Lower lobe of right lung (tissue), 2 donors: ENCODE data around the gene ADGRV1. TPM values are rescaled to one million over a fixed set of nuclear protein-coding genes. Genes with fewer than 3 reads are reported as not detected.
"Not testable (repeated sequence)": the region's sequence is repeated elsewhere in the genome, so short reads cannot be mapped to it uniquely, and the experiment has no call there.

Experiments
- ATAC-seq, 2 donors: fragments of 200-7000 bp; cut with Tn5 transposase; one replicate each; pipeline ENCODE4 v1.9.1; 2020 to 2022; ENCODE audit warnings: mild to moderate bottlenecking in 2 of 2, moderate library complexity in 2 of 2
- DNase-seq: peaks from one replicate; pipeline ENCODE4 v3.0.0-alpha.2; 2020
- H3K27ac ChIP-seq: fragments of 200-600 bp; one replicate; pipeline ENCODE4 v1.8.0; 2022
- H3K27me3 ChIP-seq: fragments of 200-600 bp; one replicate; pipeline ENCODE4 v1.8.0; 2022; ENCODE audit warnings: low read depth
- H3K36me3 ChIP-seq: fragments of 200-600 bp; one replicate; pipeline ENCODE4 v1.8.0; 2022; ENCODE audit warnings: mild to moderate bottlenecking
- H3K4me1 ChIP-seq: fragments of 200-600 bp; one replicate; pipeline ENCODE4 v1.8.0; 2022
- H3K4me3 ChIP-seq: fragments of 200-600 bp; one replicate; pipeline ENCODE4 v1.8.0; 2022; ENCODE audit warnings: mild to moderate bottlenecking
- H3K9me3 ChIP-seq: fragments of 200-600 bp; one replicate; pipeline ENCODE4 v1.8.0; 2022
- intact Hi-C: fragments of 100-400 bp; cut with DNase I; formaldehyde crosslinking; loops from one replicate; pipeline ENCODE4 v1.11.0; 2022
- total RNA-seq: library from RNA; stranded (reverse); fragmentation: NEBNext Ultra II Directional; extraction: Animal tissue kit (Norgen Biotek cat#: 25700); gene quantifications from one replicate; pipeline ENCODE4 v1.2.1, GENCODE V29; 2021
- TF ChIP-seq, protein P1 (sequence below): fragments of 200-600 bp; IDR thresholded peaks from one replicate; pipeline ENCODE4 v1.8.0; 2022; ENCODE audit warnings: antibody characterized with exemption, mild to moderate bottlenecking
- donor health status: DM: no; HTN: yes; CAD: no; lungs with severe emphysema.

The ADGRV1 gene
- total RNA-seq, 1 donor from 2014 or later: 49.7 TPM

DNA sequence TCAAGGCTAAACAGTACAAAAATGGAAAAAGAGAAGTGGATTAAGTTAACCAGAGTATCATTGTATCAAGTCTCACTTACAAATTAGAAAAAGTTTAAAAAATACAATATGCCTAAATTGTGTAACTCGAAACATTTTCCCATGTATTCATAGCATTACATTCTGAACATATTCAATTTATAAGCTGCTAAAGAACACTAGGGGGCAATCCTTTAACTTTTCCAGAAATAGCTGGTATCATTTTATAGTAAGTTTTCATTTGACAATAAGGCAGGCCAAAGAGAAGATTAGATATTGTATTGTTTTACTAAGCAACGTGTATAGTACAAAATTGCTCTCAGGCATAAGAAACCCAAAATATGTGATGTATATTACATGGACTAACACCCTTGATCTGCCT, 234.6 kb downstream of the ADGRV1 start:
- ATAC-seq: no peak

DNA sequence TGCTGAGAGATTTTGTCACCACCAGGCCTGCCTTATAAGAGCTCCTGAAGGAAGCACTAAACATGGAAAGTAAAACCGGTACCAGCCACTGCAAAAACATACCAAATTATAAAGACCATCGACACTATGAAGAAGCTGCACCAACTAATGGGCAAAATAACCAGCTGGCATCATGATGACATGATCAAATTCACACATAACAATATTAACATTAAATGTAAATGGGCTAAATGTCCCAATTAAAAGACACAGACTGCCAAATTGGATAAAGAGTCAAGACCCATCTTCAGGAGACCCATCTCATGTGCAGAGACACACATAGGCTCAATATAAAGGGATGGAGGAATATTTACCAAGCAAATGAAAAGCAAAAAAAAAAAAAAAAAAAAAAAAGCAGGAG, 238.3 kb downstream of the ADGRV1 start:
- H3K36me3 ChIP-seq, DNase-seq, H3K9me3 ChIP-seq, H3K27ac ChIP-seq, H3K4me1 ChIP-seq, H3K4me3 ChIP-seq, H3K27me3 ChIP-seq, intact Hi-C loops, ATAC-seq: not testable (repeated sequence)

More for the DNA sequence above, 234.6 kb downstream of the ADGRV1 start:
- H3K4me3 ChIP-seq: no peak overlapping the region
- TF ChIP-seq, protein P1, sequence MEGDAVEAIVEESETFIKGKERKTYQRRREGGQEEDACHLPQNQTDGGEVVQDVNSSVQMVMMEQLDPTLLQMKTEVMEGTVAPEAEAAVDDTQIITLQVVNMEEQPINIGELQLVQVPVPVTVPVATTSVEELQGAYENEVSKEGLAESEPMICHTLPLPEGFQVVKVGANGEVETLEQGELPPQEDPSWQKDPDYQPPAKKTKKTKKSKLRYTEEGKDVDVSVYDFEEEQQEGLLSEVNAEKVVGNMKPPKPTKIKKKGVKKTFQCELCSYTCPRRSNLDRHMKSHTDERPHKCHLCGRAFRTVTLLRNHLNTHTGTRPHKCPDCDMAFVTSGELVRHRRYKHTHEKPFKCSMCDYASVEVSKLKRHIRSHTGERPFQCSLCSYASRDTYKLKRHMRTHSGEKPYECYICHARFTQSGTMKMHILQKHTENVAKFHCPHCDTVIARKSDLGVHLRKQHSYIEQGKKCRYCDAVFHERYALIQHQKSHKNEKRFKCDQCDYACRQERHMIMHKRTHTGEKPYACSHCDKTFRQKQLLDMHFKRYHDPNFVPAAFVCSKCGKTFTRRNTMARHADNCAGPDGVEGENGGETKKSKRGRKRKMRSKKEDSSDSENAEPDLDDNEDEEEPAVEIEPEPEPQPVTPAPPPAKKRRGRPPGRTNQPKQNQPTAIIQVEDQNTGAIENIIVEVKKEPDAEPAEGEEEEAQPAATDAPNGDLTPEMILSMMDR: no peak
- DNase-seq: no peak
- no peaks in the 10 kb centered on the region for H3K27me3 ChIP-seq
- H3K4me1 ChIP-seq: no peaks in the 10 kb centered on the region
- peaks cover 8% of the 10 kb centered on the region for H3K36me3 ChIP-seq
- intact Hi-C loops: no loop called here
- H3K9me3 ChIP-seq: peaks cover 7% of the 10 kb centered on the region
- H3K27ac ChIP-seq: no peak overlapping the region

DNA sequence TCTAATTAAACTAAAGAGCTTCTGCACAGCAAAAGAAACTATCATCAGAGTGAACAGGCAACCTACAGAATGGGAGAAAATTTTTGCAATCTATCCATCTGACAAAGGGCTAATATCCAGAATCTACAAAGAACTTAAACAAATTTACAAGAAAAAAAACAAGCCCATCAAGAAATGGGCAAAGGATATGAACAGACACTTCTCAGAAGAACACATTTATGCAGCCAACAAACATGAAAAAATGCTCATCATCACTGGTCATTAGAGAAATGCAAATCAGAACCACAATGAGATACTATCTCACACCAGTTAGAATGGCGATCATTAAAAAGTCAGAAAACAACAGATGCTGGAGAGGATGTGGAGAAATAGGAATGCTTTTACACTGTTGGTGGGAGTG, 241.5 kb downstream of the ADGRV1 start:
- H3K36me3 ChIP-seq, DNase-seq, H3K4me1 ChIP-seq, H3K4me3 ChIP-seq, H3K27ac ChIP-seq, H3K9me3 ChIP-seq, intact Hi-C loops, H3K27me3 ChIP-seq, ATAC-seq: not testable (repeated sequence)

DNA sequence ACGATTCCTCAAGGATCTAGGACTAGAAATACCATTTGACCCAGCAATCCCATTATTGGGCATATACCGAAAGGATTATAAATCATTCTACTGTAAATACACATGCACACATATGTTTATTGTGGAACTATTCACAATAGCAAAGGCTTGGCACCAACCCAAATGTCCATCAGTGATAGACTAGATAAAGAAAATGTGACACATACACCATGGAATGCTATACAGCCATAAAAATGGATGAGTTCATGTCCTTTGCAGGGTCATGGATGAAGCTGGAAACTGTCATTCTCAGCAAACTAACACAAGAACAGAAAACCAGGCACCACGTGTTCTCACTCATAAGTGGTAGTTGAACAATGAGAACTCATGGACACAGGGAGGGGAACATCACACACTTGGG, 241.9 kb downstream of the ADGRV1 start:
- H3K4me1 ChIP-seq, ATAC-seq, H3K27me3 ChIP-seq, DNase-seq, H3K4me3 ChIP-seq, H3K9me3 ChIP-seq, H3K27ac ChIP-seq, intact Hi-C loops, H3K36me3 ChIP-seq: not testable (repeated sequence)

DNA sequence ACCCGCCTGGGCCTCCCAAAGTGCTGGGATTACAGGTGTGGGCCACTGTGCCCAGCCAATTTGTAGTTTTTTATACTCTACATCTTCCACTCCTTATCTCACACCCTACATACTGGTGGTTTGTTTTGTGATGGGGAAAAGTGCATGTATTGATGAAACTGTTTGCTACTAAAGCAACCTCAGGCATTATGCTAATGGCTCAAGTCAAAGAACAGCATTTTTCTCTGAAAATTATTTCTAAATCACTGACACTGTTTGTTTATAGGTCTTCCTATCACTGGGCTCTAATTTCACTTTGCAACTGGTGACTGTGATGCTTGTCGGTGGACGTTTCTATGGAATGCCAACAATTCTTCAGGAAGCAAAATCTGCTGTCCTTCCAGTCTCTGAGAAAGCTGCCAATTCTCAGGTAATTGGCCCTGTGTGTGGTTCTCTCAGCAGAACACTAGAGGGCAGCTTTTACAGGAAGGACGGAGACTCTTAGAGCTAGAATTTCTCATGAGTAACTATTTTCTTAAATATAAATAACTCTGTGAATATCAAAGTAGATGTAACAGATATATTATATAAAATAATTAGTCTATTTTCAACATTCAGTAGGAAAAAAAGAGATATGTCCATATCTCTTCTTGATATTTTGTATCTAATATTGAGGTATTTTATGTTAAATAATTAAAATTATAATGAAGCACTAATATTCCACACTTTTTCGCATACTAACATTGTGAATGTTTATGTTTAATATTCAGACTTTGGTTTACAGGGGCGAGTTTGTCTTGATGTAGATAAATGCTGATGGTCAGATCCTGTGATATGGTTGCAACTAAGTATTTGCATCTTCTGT, 244.1 kb downstream of the ADGRV1 start:
- Histone ChIP-seq H3K27ac (no peak overlapping the region), H3K4me3 (no peak overlapping the region), H3K9me3 (peaks cover 3% of the 10 kb centered on the region), H3K27me3 (no peaks in the 10 kb centered on the region), H3K36me3 (no peaks in the 10 kb centered on the region), H3K4me1 (no peaks in the 10 kb centered on the region)
- intact Hi-C loops: no loop called here
- ATAC-seq: peak; percentile 69 to 77
- no peak for DNase-seq
- TF ChIP-seq, protein P1: peak; percentile 66

DNA sequence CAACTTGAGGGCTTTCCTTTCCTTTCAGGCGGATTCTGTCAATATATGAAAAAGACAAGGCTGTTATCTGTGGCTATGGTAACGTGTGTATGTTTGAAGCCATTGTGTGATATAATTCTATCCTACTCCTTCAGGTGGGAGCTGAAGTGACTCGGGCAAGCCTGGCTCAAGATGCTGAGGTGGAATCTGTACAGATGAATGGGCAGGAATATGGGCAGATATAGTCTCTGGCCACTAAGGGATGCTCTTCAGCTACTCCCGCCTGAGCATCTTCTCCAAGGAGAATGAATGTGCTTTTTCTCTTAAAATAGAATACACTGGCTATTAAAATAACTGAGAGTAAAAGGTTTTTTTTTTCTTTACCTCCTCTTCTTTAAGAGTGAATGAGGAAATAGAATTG, 244.8 kb downstream of the ADGRV1 start:
- Histone ChIP-seq H3K9me3 (no peaks in the 10 kb centered on the region), H3K4me3 (no peak overlapping the region)
- intact Hi-C loops: no loop called here

DNA sequence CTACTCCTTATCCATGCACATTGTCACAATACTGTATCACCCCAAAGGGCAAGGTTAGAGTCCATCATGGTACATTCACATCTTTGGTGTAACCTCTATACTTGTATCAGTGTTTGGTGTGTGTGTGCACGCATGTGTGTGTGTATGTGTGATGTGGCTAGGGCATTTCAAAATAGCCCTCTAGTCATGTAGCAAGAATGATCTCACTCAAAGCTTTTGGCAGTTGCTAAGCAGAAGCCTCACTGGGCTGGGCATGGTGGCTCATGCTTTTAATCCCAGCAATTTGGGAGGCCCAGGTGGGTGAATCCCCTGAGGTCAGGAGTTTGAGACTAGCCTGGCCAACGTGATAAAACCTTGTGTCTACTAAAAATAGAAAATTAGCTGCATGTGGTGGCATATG, 245.3 kb downstream of the ADGRV1 start:
- intact Hi-C loops: no loop called here
- TF ChIP-seq, protein P1: no peak

More for the DNA sequence above, 244.8 kb downstream of the ADGRV1 start:
- TF ChIP-seq, protein P1: no peak
- Histone ChIP-seq H3K27me3 (no peaks in the 10 kb centered on the region), H3K36me3 (no peaks in the 10 kb centered on the region), H3K4me1 (no peaks in the 10 kb centered on the region), H3K27ac (no peak overlapping the region)
- DNase-seq: no peak
- ATAC-seq: no peak

More for the DNA sequence above, 245.3 kb downstream of the ADGRV1 start:
- ATAC-seq: no peak
- no peaks in the 10 kb centered on the region for H3K4me1 ChIP-seq
- H3K36me3 ChIP-seq: no peaks in the 10 kb centered on the region
- no peak overlapping the region for H3K4me3 ChIP-seq
- no peak overlapping the region for H3K27ac ChIP-seq
- no peaks in the 10 kb centered on the region for H3K27me3 ChIP-seq
- H3K9me3 ChIP-seq: no peaks in the 10 kb centered on the region
- no peak for DNase-seq
